HG02852 (cell line): ENCODE results near the gene TIGIT.

Experiments
- ATAC-seq: cut with Tn5 transposase; IDR thresholded peaks from one replicate; pipeline ENCODE4 v1.9.1; 2021; ENCODE audit warnings: mild to moderate bottlenecking, moderate library complexity; ENCODE audit not compliant: unreplicated experiment

Gene TIGIT

GRCh38 chr3:114350690-114351089 lies 56.9 kb downstream of the TIGIT start:
- no peak for ATAC-seq

GRCh38 chr3:114351123-114351821 lies 57.4 kb downstream of the TIGIT start:
- no peak for ATAC-seq

GRCh38 chr3:114351822-114352145 lies 58.0 kb downstream of the TIGIT start:
- ATAC-seq = no peak

GRCh38 chr3:114355653-114356052 lies 61.8 kb downstream of the TIGIT start:
- ATAC-seq = no peak

- no peak for ATAC-seq
These were observed 62.2 kb downstream of the TIGIT start for GRCh38 chr3:114356066-114356465.

GRCh38 chr3:114356525-114356924 lies 62.7 kb downstream of the TIGIT start:
- no peak for ATAC-seq
